Neutrophil (primary cell): ENCODE results near the gene DHCR24.

Experiments
- H3K27ac ChIP-seq: fragments of 200-600 bp; sonication (generic); 2 replicates; pipeline ENCODE4 v1.5.1; 2016; ENCODE audit warnings: mild to moderate bottlenecking, moderate library complexity
- H3K27me3 ChIP-seq: fragments of 200-600 bp; sonication (generic); 2 replicates; pipeline ENCODE4 v1.6.0; 2016; ENCODE audit warnings: mild to moderate bottlenecking
- H3K36me3 ChIP-seq: fragments of 200-600 bp; sonication (generic); 2 replicates; pipeline ENCODE4 v1.5.1; 2017
- H3K4me1 ChIP-seq, 2 experiments: fragments of 200-600 bp in 1 of 2; sonication (generic) in 1 of 2; 1 replicate in 1 of 2; 2 replicates in 1 of 2; pipeline versions ENCODE4 v1.5.1 to v1.6.1; 2013 to 2016; ENCODE audit warnings: low read depth in 1 of 2, low read length in 1 of 2, mild to moderate bottlenecking in 1 of 2, moderate library complexity in 1 of 2; ENCODE audit not compliant: control insufficient read depth in 1 of 2, insufficient read depth in 1 of 2
- H3K4me3 ChIP-seq, 2 experiments: fragments of 200-600 bp in 1 of 2; sonication (generic) in 1 of 2; 1 replicate in 1 of 2; 2 replicates in 1 of 2; pipeline ENCODE4 v1.5.1; 2013 to 2016; ENCODE audit warnings: low read depth in 1 of 2, low read length in 1 of 2, mild to moderate bottlenecking in 1 of 2, moderate library complexity in 1 of 2
- H3K9me3 ChIP-seq: fragments of 200-600 bp; sonication (generic); 2 replicates; pipeline ENCODE4 v1.5.1; 2016
- TF ChIP-seq, protein P1 (sequence below): fragments of 200-600 bp; sonication (generic); IDR thresholded peaks from 2 replicates; pipeline ENCODE4 v1.5.1; 2016; ENCODE audit warnings: antibody characterized with exemption

Gene DHCR24

DNA sequence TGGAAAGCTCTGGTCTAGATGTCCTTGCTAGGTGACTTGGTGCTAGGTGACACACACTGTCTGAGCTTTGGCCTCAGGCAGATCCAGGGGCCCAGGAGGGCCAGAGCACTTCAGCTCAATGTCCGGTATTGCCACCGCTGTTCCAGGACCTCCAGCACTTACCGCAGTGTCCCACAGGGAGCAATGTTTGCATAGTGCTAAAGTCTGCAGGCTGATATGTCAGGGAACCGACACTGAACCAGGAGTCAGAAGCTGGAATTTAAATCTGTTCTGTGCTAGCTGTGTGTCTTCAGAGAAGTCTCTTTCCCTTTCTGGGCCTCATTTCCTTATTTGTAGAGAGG lies 19.3 kb downstream of the DHCR24 start:
- no peaks in the 10 kb centered on the region for H3K27me3 ChIP-seq
- H3K36me3 ChIP-seq = no peaks in the 10 kb centered on the region
- TF ChIP-seq, protein P1, sequence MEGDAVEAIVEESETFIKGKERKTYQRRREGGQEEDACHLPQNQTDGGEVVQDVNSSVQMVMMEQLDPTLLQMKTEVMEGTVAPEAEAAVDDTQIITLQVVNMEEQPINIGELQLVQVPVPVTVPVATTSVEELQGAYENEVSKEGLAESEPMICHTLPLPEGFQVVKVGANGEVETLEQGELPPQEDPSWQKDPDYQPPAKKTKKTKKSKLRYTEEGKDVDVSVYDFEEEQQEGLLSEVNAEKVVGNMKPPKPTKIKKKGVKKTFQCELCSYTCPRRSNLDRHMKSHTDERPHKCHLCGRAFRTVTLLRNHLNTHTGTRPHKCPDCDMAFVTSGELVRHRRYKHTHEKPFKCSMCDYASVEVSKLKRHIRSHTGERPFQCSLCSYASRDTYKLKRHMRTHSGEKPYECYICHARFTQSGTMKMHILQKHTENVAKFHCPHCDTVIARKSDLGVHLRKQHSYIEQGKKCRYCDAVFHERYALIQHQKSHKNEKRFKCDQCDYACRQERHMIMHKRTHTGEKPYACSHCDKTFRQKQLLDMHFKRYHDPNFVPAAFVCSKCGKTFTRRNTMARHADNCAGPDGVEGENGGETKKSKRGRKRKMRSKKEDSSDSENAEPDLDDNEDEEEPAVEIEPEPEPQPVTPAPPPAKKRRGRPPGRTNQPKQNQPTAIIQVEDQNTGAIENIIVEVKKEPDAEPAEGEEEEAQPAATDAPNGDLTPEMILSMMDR = no peak
- H3K4me1 ChIP-seq = no peaks in the 10 kb centered on the region
- H3K4me3 ChIP-seq = no peak overlapping the region
- no peaks in the 10 kb centered on the region for H3K9me3 ChIP-seq
- H3K27ac ChIP-seq = no peak overlapping the region

DNA sequence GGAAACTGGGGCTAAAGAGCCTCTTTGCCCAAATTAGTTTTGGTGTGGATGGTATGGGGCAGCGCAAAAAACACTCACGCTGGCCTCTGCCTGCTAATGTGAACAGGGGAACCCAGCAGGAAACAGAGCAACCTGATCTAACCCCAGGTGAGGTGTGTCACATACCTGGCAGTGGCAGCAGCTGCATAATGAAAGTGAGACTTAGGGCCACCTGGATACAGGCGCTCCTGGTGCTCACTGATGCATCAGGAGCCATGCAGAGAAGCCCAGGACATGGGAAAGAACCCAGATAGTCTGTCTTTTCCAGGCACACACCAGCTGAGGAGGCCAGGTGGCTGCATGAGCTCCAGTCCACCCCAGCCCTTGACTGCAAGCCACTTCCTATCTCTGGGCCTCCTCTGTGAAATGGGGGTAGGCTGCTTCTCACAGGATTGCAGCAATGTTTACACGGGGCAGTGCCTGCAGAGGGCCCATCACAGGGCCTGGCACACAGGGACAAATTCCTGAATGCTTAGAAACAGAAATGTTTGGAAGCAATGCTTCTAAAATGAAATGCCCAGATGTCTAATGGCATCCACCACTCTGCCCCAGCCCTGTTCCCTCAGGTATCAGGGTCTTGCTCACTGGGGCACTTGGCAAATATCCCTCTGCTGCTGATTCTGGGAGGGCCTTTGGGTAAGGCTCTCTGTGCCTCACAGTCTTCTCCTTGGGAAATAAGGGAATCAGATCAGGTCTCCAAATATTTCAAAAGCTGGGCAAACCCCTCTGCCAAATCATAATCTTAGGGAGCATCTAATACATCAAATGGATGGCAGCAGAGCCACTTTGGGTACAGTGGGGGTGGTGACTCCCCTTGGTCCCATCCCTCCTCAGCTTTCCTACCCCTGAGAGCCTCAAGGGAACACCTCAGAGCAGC lies 19.9 kb downstream of the DHCR24 start:
- TF ChIP-seq, protein P1 = no peak
- Histone ChIP-seq H3K36me3 (no peaks in the 10 kb centered on the region), H3K4me1 (no peaks in the 10 kb centered on the region), H3K27me3 (no peaks in the 10 kb centered on the region), H3K9me3 (no peaks in the 10 kb centered on the region), H3K27ac (no peak overlapping the region), H3K4me3 (no peak overlapping the region)

DNA sequence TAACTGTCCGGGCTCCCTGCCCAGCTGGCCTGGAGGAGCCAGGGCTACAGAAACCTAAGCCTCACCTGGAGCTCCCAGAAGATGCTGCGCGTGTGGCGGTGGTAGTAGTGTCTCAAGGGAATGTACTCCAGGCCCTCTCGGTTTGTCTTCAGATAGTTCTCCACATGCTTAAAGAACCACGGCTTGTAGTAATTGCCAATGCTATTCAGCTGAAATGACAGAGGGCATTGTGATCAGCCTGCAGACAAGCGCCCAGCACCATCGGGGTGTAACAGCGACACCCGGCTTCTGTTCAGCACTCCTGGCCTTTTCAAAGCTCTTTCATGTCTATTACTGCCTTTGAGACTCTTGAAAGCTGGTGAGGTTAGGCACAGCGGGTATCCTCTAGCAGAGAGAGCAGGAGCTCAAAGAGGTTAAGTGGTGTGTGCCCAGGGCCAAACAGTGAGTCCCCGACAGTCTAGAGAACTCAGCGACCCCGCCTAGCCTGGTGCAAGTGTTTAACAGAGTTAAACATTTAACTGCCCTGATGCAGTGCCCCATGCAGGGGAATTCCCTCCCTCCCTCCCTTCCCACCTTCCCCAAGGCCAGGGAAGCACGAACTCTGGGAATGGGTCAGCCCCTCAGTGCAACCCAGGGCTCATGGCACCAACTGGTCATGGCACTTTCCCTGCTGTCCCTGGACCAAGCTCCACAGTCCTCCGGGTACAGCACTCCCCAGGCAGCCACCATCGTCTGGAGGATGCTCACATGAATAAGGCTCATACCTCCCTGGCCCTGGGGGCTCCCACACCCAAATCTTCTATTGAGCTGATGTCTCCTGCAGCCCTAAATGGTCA lies 21.5 kb downstream of the DHCR24 start:
- TF ChIP-seq, protein P1 = no peak
- H3K36me3 ChIP-seq = no peaks in the 10 kb centered on the region

DNA sequence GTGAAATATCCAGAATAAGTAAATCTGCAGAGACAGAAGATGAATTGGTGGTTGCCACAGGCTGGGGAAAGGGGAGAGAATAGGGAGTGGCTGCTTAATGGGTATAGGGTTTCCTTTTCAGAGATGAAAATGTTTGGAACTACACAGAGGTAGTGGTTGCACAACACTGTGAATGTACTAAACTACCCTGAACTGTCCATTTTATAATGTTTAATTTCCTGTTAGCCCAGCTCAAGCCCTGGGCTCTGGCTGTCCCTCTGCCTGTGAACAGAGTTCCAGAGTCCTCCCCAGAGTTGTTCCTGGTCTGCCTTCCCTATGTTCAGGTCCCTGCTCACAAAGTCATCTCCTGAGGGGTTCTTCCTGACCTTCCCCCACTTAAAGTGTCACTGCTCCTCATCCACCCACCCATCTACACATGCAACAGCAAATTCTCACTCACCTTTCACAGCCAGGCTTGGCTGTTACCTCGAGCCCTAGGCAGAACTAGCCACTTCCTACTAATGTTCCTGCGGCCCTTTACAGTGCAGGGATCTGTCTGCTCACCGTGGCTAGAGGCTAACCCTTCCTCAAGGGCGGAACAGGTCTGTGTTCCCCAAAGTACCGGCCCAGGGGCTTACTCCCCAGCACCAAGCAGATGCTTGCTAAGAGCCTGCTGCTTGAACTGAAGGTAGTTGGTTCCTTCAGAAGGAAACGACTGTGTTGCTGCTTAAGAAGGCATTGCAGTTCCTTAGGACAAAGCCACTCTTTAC lies 22.4 kb downstream of the DHCR24 start:
- Histone ChIP-seq H3K27me3 (no peaks in the 10 kb centered on the region), H3K36me3 (no peaks in the 10 kb centered on the region), H3K27ac (no peak overlapping the region), H3K4me1 (no peaks in the 10 kb centered on the region), H3K9me3 (no peaks in the 10 kb centered on the region), H3K4me3 (no peak overlapping the region)
- TF ChIP-seq, protein P1 = no peak

More for the DNA sequence above, 21.5 kb downstream of the DHCR24 start:
- H3K9me3 ChIP-seq = no peaks in the 10 kb centered on the region
- H3K27me3 ChIP-seq = no peaks in the 10 kb centered on the region
- H3K27ac ChIP-seq = no peak overlapping the region
- no peak overlapping the region for H3K4me3 ChIP-seq
- H3K4me1 ChIP-seq = no peaks in the 10 kb centered on the region

DNA sequence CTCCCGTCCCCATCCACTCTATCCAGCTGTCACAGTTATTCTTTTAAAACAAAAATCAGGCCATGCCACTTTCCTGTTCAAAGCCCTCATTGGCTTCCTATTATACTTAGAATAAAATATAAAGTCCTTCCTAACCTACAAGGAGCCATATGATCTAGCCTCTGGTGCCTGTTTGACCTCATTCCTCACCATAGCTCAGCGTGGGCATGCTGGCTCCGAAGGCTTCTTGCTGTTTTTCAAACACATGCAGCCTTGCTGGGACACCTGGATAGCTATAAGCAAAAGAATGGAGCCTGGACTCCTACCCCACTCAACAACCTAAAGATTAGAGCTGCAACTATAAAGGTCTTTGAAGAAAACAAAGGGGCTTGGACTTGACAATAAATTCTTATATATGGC lies 23.7 kb downstream of the DHCR24 start:
- H3K36me3 ChIP-seq = no peaks in the 10 kb centered on the region
- no peak overlapping the region for H3K27ac ChIP-seq
- H3K27me3 ChIP-seq = no peaks in the 10 kb centered on the region
- TF ChIP-seq, protein P1 = no peak
- H3K4me3 ChIP-seq = no peak overlapping the region
- H3K4me1 ChIP-seq = no peaks in the 10 kb centered on the region
- no peaks in the 10 kb centered on the region for H3K9me3 ChIP-seq
